CD4-positive, alpha-beta memory T cell (primary cell): ENCODE results near the gene ALG3. TPM values are rescaled to one million over a fixed set of nuclear protein-coding genes. Genes with fewer than 3 reads are reported as not detected.

Experiments used
- CTCF ChIA-PET: fragments of 350-600 bp; sonication (Branson Sonifier 250); formaldehyde crosslinking; loops from one replicate; lab custom pipeline; 2021; ENCODE audit warnings: inconsistent platforms; ENCODE audit not compliant: partially characterized antibody; lab: Charles Lee
- POLR2A ChIA-PET: fragments of 350-600 bp; sonication (Branson Sonifier 250); formaldehyde crosslinking; loops from one replicate; lab custom pipeline; 2021; ENCODE audit not compliant: partially characterized antibody; lab: Charles Lee
- DNase-seq, 5 donors: peaks; one replicate each; pipeline versions ENCODE4 v3.0.0 to v3.0.0-alpha.2; 2020 to 2022; ENCODE audit warnings: mixed read lengths in 1 of 5
- H3K27ac ChIP-seq: one replicate; pipeline ENCODE4 v1.7.0; 2013; ENCODE audit warnings: low read depth, low read length
- H3K27me3 ChIP-seq: 2 replicates; pipeline ENCODE4 v1.7.0; 2013; ENCODE audit warnings: mild to moderate bottlenecking, low read length, moderate library complexity; ENCODE audit not compliant: insufficient read depth
- H3K36me3 ChIP-seq: 2 replicates; pipeline ENCODE4 v1.7.0; 2013; ENCODE audit warnings: mild to moderate bottlenecking, low read length, moderate library complexity; ENCODE audit not compliant: insufficient read depth
- H3K4me1 ChIP-seq: 2 replicates; pipeline ENCODE4 v1.7.0; 2013; ENCODE audit warnings: mild to moderate bottlenecking, low read length, moderate library complexity; ENCODE audit not compliant: insufficient read depth
- H3K4me3 ChIP-seq, 2 donors: one replicate each; pipeline ENCODE4 v1.7.0; 2013; ENCODE audit warnings: low read length in 2 of 2, mild to moderate bottlenecking in 1 of 2
- H3K9me3 ChIP-seq, 2 donors: one replicate each; pipeline ENCODE4 v1.7.0; 2013; ENCODE audit warnings: low read length in 2 of 2, control low read depth in 1 of 2; ENCODE audit not compliant: control insufficient read depth in 1 of 2
- H3K27ac Mint-ChIP-seq, 7 donors: one replicate each; pipeline ENCODE4 v1.8.0; 2020 to 2021; ENCODE audit warnings: mixed read lengths in 7 of 7, mild to moderate bottlenecking in 6 of 7, inconsistent platforms in 3 of 7, moderate library complexity in 3 of 7
- H3K27me3 Mint-ChIP-seq, 2 donors: one replicate each; pipeline ENCODE4 v1.8.0; 2020 to 2021; ENCODE audit warnings: mixed read lengths in 2 of 2
- H3K36me3 Mint-ChIP-seq, 2 donors: one replicate each; pipeline ENCODE4 v1.8.0; 2020 to 2021; ENCODE audit warnings: mixed read lengths in 2 of 2, inconsistent platforms in 1 of 2, mild to moderate bottlenecking in 1 of 2
- H3K4me1 Mint-ChIP-seq, 4 donors: one replicate each; pipeline ENCODE4 v1.8.0; 2020 to 2021; ENCODE audit warnings: mixed read lengths in 4 of 4, mild to moderate bottlenecking in 1 of 4
- H3K4me3 Mint-ChIP-seq, 8 donors: one replicate each; pipeline ENCODE4 v1.8.0; 2020 to 2021; ENCODE audit warnings: mixed read lengths in 8 of 8, mild to moderate bottlenecking in 7 of 8, moderate library complexity in 6 of 8, inconsistent platforms in 3 of 8
- H3K9me3 Mint-ChIP-seq, 8 donors: one replicate each; pipeline ENCODE4 v1.8.0; 2020 to 2021; ENCODE audit warnings: mixed read lengths in 8 of 8, mild to moderate bottlenecking in 5 of 8, inconsistent platforms in 3 of 8, moderate library complexity in 1 of 8
- intact Hi-C: fragments of 100-400 bp; cut with micrococcal nuclease; formaldehyde crosslinking; loops from one replicate; pipeline ENCODE4 v1.15.1; 2023
- polyA plus RNA-seq, 2 donors: library from polyadenylated mRNA; unstranded; fragments of 300-500 nt; fragmentation: Illumina TruSeq; gene quantifications; one replicate each; pipeline ENCODE4 v1.2.3, GENCODE V29; 2021
- total RNA-seq, 2 experiments: library from RNA; stranded (reverse); gene quantifications; one replicate each; pipeline ENCODE4 v1.2.3, GENCODE V29; 2021

The ALG3 gene
- total and polyA plus RNA-seq, 4 experiments from 2014 or later = 37.5 to 67.8 (median 48.5) TPM

DNA sequence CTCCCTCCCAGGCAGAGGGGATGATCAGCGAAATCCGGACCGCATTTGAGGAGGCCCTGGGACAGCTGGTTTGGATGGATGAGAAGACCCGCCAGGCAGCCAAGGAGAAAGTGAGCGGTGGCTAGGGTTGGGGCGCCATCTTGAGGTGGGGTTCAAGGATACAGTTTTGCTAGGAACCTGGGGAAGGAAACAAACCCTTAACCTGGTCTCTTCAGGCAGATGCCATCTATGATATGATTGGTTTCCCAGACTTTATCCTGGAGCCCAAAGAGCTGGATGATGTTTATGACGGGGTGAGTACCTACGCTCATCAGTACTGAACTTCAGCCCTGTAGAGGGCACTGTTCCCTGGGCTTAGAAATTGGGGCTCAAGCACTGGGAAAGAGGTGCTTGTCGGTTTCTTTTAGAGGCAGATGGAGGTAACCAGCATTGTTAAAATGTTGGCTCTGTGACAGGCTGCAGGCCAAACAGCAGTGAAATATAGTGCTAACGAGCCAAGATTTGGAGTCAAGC lies 40.7 kb upstream of the ALG3 start:
- no peak overlapping the region for H3K4me3 ChIP-seq
- no peaks in the 10 kb centered on the region for H3K36me3 Mint-ChIP-seq
- peaks cover 3% of the 10 kb centered on the region for H3K27me3 ChIP-seq
- CTCF ChIA-PET = interaction anchor here (0.6 to 1.9 kb wide), 5 partner anchors 59 to 394 kb away, joined by 3 to 13 read pairs (median 5); no protein-coding TSS in a partner anchor
- no peaks in the 10 kb centered on the region for H3K4me1 ChIP-seq
- H3K27ac ChIP-seq = no peak overlapping the region
- peak overlapping the region in 1 of 7 donors; percentile 57 for H3K27ac Mint-ChIP-seq
- peak; percentile 40 to 57 (median 48) for DNase-seq
- peaks cover 5 to 16% of the 10 kb centered on the region in 2 donors for H3K27me3 Mint-ChIP-seq
- peaks cover 0 to 2% (median 0%) of the 10 kb centered on the region in 8 donors for H3K9me3 Mint-ChIP-seq
- H3K4me3 Mint-ChIP-seq = no peak overlapping the region
- POLR2A ChIA-PET = no interaction called here
- no peaks in the 10 kb centered on the region for H3K9me3 ChIP-seq
- peaks cover 0 to 2% (median 0%) of the 10 kb centered on the region in 4 donors for H3K4me1 Mint-ChIP-seq
- no peaks in the 10 kb centered on the region for H3K36me3 ChIP-seq
- intact Hi-C loops = loop anchor here (1.0 kb wide), 3 partner anchors 62 to 394 kb away; no protein-coding TSS in a partner anchor

GRCh38 chr3:184284696-184285095 lies 35.9 kb upstream of the ALG3 start:
- POLR2A ChIA-PET = no interaction called here
- peaks cover 3% of the 10 kb centered on the region for H3K27me3 ChIP-seq
- H3K27ac ChIP-seq = no peak overlapping the region
- no peaks in the 10 kb centered on the region for H3K9me3 ChIP-seq
- intact Hi-C loops = loop anchor here (1.0 kb wide), 1 partner anchor 57 kb away; no protein-coding TSS in a partner anchor
- H3K4me3 ChIP-seq = no peak overlapping the region
- Mint-ChIP-seq H3K4me1 (peaks cover 0 to 2% (median 0%) of the 10 kb centered on the region in 4 donors), H3K27me3 (peaks cover 5 to 20% of the 10 kb centered on the region in 2 donors), H3K36me3 (no peaks in the 10 kb centered on the region), H3K9me3 (peaks cover 0 to 2% (median 0%) of the 10 kb centered on the region in 8 donors), H3K4me3 (peak overlapping the region in 1 of 8 donors; percentile 16), H3K27ac (no peak overlapping the region)
- CTCF ChIA-PET = interaction anchor here (0.9 to 4.0 kb wide), 3 partner anchors 12 to 129 kb away, joined by 3 to 21 read pairs (median 3); partner anchors contain the start of gene DVL3
- H3K4me1 ChIP-seq = no peaks in the 10 kb centered on the region
- H3K36me3 ChIP-seq = no peaks in the 10 kb centered on the region
- peak in 2 of 5 donors; percentile 12 to 14 for DNase-seq

- H3K9me3 Mint-ChIP-seq = peaks cover 0 to 2% (median 0%) of the 10 kb centered on the region in 8 donors
- no peak overlapping the region for H3K4me3 Mint-ChIP-seq
- Histone ChIP-seq H3K4me1 (no peaks in the 10 kb centered on the region), H3K36me3 (no peaks in the 10 kb centered on the region), H3K4me3 (no peak overlapping the region), H3K9me3 (no peaks in the 10 kb centered on the region), H3K27ac (no peak overlapping the region), H3K27me3 (peaks cover 3% of the 10 kb centered on the region)
- H3K36me3 Mint-ChIP-seq = no peaks in the 10 kb centered on the region
- no peak overlapping the region for H3K27ac Mint-ChIP-seq
- ChIA-PET POLR2A (interaction anchor here (0.6 kb wide), 1 partner anchor 37 kb away, joined by 4 read pairs; no protein-coding TSS in a partner anchor), CTCF (interaction anchor here (1.0 to 4.0 kb wide), 2 partner anchors 11 to 56 kb away, joined by 3 to 21 read pairs; no protein-coding TSS in a partner anchor)
- no peaks in the 10 kb centered on the region for H3K4me1 Mint-ChIP-seq
- DNase-seq = no peak
- H3K27me3 Mint-ChIP-seq = peaks cover 6 to 18% of the 10 kb centered on the region in 2 donors
- intact Hi-C loops = loop anchor here (1.0 kb wide), 1 partner anchor 56 kb away; no protein-coding TSS in a partner anchor
These were observed 34.9 kb upstream of the ALG3 start for GRCh38 chr3:184283681-184284080.

- Mint-ChIP-seq H3K36me3 (no peaks in the 10 kb centered on the region), H3K4me3 (no peak overlapping the region), H3K27ac (no peak overlapping the region), H3K4me1 (no peaks in the 10 kb centered on the region), H3K27me3 (peaks cover 8 to 22% of the 10 kb centered on the region in 2 donors), H3K9me3 (peaks cover 0 to 2% (median 0%) of the 10 kb centered on the region in 8 donors)
- CTCF ChIA-PET = interaction anchor here (1.1 kb wide), 1 partner anchor 8 kb away, joined by 3 read pairs; no protein-coding TSS in a partner anchor
- DNase-seq = no peak
- Histone ChIP-seq H3K4me3 (no peak overlapping the region), H3K4me1 (no peaks in the 10 kb centered on the region), H3K36me3 (no peaks in the 10 kb centered on the region), H3K27ac (no peak overlapping the region), H3K27me3 (peaks cover 3% of the 10 kb centered on the region), H3K9me3 (no peaks in the 10 kb centered on the region)
- POLR2A ChIA-PET = interaction anchor here (0.6 kb wide), 1 partner anchor 36 kb away, joined by 4 read pairs; no protein-coding TSS in a partner anchor
- intact Hi-C loops = no loop called here
These were observed 34.2 kb upstream of the ALG3 start for GRCh38 chr3:184282941-184283340.

DNA sequence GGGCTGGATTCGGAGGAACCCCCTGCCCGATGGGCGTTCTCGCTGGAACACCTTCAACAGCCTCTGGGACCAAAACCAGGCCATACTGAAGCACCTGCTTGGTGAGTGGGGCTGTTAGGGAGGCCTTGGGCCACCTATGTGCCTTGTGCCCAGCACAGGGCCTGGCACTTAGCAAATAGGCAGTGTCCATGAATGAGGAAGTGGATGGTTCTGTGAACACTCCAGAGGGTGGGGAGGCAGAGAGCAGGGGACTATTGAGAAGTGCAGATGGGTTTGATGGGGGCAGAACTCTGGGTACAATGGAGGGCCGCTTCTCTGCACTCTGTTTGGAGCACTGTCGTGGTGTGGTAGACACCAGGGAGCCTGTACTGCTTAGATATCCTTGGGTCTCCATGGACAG lies 28.6 kb upstream of the ALG3 start:
- H3K4me3 Mint-ChIP-seq = no peak overlapping the region
- H3K4me3 ChIP-seq = no peak overlapping the region
- H3K27ac ChIP-seq = no peak overlapping the region
- no peaks in the 10 kb centered on the region for H3K9me3 ChIP-seq
- no peak overlapping the region for H3K27ac Mint-ChIP-seq
- POLR2A ChIA-PET = no interaction called here
- peaks cover 0 to 2% (median 0%) of the 10 kb centered on the region in 8 donors for H3K9me3 Mint-ChIP-seq
- H3K4me1 ChIP-seq = no peaks in the 10 kb centered on the region
- no peak for DNase-seq
- peaks cover 27 to 39% of the 10 kb centered on the region in 2 donors for H3K27me3 Mint-ChIP-seq
- H3K36me3 Mint-ChIP-seq = peaks cover 0 to 6% of the 10 kb centered on the region in 2 donors
- H3K36me3 ChIP-seq = no peaks in the 10 kb centered on the region
- intact Hi-C loops = no loop called here
- peaks cover 0 to 6% (median 5%) of the 10 kb centered on the region in 4 donors for H3K4me1 Mint-ChIP-seq
- CTCF ChIA-PET = no interaction called here
- peaks cover 20% of the 10 kb centered on the region for H3K27me3 ChIP-seq

DNA sequence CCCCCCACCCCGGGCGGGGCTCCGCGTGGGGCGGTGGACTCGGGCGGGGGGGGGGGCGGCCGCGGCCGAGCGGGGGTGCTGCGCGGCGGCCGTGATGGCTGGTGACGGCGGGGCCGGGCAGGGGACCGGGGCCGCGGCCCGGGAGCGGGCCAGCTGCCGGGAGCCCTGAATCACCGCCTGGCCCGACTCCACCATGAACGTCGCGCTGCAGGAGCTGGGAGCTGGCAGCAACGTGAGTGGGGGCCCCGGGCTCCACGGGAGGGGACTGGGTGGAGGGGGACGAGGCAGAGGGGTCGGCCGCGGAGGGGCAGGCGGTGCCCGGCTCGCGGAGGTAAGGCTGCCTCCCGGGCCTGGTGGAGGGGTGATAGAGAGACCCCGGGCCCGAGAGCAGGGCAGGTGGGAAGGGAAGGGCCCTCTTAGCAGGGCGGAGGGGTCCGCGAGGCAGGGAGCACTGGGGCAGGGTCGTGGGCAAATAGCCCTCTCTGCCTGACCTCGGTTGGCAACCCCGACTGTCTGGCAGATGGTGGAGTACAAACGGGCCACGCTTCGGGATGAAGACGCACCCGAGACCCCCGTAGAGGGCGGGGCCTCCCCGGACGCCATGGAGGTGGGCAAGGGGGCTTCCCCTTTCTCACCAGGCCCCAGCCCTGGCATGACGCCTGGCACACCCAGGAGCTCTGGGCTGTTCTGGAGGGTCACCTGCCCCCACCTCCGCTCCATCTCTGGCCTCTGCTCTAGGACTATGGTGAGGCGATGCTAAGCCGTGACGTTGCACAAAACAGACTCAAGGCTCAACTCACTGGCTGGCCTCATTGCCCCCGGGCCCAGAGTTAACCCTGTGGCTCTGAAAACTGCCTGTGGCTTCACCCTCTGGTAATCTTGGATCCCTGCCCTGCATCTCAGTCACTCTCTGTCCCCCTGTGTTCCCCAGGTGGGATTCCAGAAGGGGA lies 27.5 kb upstream of the ALG3 start, which contains the start of gene ECE2:
TSS of gene ECE2 (plus strand) at position 62 of the 950 bp plus-strand sequence. CDS start at position 194, 132 bp downstream.
- Mint-ChIP-seq H3K4me3 (peak within 1 kb of the TSS in 5 of 8 donors; percentile 6 to 68 (median 40)), H3K4me1 (peaks cover 0 to 6% (median 5%) of the 10 kb centered on the region in 4 donors), H3K36me3 (peaks cover 0 to 6% of the 10 kb centered on the region in 2 donors), H3K27ac (no peak within 1 kb of the TSS), H3K27me3 (peaks cover 29 to 43% of the 10 kb centered on the region in 2 donors), H3K9me3 (peaks cover 0 to 2% (median 0%) of the 10 kb centered on the region in 8 donors)
- CTCF ChIA-PET = interaction anchor here (0.6 kb wide), 1 partner anchor 357 kb away, joined by 3 read pairs; no protein-coding TSS in a partner anchor
- intact Hi-C loops = no loop called here
- Histone ChIP-seq H3K27me3 (peaks cover 20% of the 10 kb centered on the region), H3K9me3 (no peaks in the 10 kb centered on the region), H3K4me3 (no peak within 1 kb of the TSS), H3K4me1 (no peaks in the 10 kb centered on the region), H3K36me3 (no peaks in the 10 kb centered on the region), H3K27ac (no peak within 1 kb of the TSS)
- DNase-seq = no peak
- POLR2A ChIA-PET = no interaction called here
